ENCODE measurements around the gene HMGCS2.

HMGCS2 gene

DNA sequence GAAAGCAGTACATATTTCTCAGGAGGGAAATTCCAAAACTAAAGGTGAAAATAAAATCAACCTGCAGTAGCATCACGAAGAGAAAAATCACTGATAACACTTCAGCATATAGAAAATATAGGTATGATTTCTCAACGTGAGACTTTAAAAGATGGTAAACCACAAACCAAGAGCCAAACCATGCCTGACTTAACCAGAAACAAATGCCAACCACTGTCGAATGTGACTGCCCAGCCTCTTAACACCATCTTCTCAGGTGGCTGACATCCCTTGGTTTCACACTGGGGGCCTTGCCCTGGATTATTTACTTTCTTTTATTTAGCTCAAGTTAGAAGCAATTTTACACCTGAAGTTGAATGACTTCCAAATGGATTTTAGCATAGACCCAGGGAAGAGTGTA, 10.1 kb downstream of the HMGCS2 start:
- no peak for DNase-seq (ENCODE audit: low read depth)

DNA sequence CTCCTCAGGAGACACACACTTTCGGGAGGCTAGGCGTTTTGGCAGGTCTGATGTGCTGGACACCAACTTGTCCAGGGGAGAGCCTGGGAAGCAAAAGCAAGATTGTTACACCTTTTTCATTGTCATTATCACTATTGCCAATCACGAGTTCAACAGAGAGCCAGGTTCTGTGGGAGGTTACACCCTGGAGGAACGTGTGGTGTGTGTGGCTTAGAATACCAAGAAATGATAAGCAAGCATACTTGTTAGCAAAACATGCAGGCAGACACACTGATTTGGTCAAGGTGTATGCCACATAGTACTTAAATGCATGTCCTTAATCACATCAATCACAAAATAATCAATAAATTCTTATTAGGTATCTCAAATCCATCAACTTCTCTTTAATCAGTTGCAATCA, 16.1 kb downstream of the HMGCS2 start:
- no peak for DNase-seq (ENCODE audit: low read depth)

DNA sequence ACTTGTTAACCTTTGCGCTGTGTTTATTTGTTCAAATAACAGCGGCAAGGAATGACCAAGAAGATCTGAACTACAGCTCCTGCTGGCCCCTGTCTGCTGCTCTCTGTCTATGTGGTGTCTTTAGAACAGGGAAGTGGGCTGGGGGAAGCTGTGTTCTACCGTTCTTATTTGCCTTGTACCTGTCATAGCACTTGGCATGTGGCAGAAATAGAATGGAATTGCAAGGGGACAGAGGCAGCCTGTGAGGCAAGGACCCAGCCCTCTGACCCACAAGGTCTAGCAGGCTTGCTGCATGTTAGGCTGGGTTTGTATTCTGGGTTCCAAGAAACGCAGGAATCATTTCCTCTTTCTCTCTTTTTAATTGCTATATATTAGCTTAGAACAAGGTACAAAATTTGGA, 20.7 kb downstream of the HMGCS2 start:
- no peak for DNase-seq (ENCODE audit: low read depth)

DNA sequence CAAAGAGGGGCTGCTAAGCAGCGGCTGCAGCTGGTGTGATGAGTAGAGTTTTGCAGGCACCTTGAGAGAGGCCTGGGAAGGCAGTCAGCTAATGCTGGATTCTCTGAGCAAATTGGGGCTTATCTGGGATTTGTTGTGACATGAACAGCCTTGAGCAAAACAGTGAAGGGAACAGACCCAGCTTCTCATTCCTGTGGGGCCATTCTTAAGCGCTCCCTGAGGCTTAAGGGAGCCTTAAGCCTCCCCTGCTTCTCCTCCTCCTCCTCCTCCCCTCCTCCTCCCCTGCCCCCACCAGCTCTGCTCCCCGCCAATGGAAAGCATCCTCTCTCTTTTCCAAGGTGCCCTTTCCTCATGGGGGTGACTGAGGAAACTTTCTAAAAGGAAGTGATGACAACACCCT, 21.3 kb downstream of the HMGCS2 start:
- DNase-seq (ENCODE audit: low read depth) = no peak

GRCh38 chr1:119745034-119745433, 23.7 kb downstream of the HMGCS2 start:
- DNase-seq (ENCODE audit: low read depth) = no peak

- no peak for DNase-seq (ENCODE audit: low read depth)
These were observed 24.1 kb downstream of the HMGCS2 start for GRCh38 chr1:119744598-119744942.

DNA sequence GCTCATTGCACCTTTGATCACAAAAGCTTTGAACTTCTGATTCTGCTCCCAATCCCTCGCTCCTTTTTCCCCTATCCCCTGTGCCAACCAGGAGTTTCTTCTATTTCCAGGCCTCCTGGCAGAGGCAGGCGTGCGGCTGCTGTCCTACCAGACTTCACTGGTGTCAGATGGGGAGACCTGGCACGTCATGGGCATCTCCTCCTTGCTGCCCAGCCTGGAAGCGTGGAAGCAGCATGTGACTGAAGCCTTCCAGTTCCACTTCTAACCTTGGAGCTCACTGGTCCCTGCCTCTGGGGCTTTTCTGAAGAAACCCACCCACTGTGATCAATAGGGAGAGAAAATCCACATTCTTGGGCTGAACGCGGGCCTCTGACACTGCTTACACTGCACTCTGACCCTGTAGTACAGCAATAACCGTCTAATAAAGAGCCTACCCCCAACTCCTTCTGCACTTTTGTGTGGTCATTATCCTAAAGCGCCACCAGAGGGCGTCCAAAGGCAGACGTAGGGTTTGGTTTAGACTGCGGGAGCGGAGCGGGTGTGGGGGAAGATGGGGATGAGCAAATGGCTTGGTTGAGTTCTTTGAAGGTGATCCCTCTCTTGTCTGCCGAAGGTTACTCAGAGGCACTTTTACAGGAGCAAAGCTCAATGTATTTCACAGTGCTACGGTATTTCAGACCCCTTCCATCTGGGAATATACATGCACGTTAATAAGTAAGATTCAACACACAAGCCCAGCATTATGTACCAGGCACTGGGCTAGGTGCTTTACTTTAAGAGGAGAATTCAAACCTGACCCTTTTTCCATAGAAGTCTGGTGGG, 24.7 kb downstream of the HMGCS2 start:
- peak; percentile 28 for DNase-seq (ENCODE audit: low read depth)

DNA sequence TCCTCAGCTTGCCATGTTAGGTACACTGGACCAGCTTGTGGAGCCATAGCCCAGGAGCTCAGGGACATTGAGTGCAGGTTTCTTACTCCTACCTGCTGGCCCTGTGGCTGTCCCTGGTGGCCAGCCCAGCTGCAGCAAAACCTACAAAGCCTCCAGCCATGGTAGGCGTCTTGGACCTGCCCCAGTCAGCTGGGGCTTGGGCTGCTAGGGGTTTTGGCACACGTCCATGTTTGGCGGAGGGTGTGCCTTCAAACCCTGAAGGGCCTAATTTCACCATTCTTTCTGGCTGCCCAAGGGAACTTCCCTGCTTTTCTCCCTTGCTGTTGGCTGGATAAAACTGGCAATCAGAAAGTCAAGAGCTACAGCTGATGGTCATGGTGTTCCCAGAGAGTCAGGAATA, 25.4 kb downstream of the HMGCS2 start:
- no peak for DNase-seq (ENCODE audit: low read depth)

DNA sequence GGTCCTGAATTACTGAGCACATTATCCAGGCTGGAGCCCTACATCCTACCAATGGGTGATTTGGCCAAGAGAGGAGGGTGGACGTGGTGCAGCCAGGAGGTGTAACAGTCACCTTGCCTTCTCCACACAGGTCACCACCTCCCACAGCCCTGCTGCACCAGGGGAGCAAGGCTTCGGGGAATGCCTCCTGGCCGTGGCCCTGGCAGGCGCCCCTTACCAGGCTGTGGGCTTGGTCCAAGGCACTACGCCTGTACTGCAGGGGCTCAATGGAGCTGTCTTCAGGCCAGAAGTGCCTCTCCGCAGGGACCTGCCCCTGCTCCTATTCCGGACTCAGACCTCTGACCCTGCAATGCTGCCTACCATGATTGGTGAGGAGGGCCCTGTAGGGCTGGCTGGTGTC, 26.0 kb downstream of the HMGCS2 start:
- DNase-seq (ENCODE audit: low read depth) = no peak

DNA sequence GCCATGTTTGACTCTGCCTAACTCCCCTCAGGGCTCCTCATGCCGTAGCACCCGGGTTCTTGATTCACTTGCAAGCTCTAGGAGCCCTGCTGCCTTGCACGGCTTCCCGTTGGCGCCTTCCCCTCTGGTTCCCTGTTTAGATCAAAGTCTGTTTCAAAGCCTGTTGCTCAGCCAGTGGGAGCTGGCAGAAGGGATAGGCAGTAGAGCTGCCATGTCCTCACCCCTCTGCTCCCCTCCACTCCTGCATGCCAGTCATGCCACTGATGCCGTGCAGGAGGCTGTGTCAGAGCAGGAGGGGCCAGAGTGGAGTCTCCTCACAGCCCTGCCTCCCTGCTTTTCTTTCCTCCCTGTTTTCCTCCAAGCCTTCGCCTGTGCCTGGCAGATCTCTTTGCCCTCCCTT, 26.5 kb downstream of the HMGCS2 start:
- no peak for DNase-seq (ENCODE audit: low read depth)

DNA sequence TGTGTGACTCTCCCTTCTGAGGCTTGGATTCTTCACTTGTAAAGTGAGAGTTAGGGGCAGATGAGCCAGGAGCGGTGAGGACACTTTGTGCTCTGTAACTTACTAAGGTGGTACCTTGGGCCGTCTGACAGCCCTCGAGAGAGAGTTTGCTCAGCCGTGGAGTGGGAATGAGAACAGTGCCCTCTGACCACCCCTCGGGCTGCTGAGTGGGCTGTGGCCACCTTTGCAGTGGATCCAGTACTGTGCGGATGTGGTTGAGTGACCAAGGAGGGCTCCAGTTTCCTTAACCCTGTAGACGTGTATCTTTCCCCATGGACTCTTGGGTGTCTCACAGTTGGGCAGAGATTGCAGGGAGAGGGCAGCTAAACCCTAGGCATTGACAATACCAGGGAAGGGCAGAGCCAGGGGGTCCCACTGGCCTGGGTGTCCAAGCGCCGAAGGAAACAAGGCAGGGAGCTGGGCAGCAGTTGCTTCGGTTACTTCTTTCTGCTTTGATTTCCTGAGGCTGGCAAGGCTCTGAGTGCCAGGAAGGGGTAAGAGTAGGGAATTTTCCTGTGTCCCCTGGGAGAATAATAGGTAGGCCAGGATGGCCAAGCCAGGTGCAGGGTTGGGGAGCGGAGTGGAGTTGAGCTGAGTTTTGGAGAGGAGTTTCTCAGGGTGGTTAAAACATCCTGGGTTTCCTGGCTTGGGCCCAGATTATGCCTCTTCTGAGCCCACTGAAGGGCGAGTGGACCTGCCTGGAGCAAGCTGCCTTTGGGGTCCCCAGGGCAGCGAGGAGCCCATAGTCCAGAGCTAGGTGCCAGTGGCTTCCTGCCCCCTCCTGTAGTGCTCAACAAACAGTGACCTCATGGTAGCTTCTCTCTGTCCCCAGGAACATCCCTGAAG, 27.6 kb downstream of the HMGCS2 start:
- no peak for DNase-seq (ENCODE audit: low read depth)

- DNase-seq (ENCODE audit: low read depth) = no peak
These were observed 28.4 kb downstream of the HMGCS2 start for GRCh38 chr1:119740261-119740660.

- no peak for DNase-seq (ENCODE audit: low read depth)
These were observed 29.6 kb downstream of the HMGCS2 start for GRCh38 chr1:119739150-119739549.

GRCh38 chr1:119738100-119738720, 30.5 kb downstream of the HMGCS2 start:
- DNase-seq (ENCODE audit: low read depth) = no peak

DNA sequence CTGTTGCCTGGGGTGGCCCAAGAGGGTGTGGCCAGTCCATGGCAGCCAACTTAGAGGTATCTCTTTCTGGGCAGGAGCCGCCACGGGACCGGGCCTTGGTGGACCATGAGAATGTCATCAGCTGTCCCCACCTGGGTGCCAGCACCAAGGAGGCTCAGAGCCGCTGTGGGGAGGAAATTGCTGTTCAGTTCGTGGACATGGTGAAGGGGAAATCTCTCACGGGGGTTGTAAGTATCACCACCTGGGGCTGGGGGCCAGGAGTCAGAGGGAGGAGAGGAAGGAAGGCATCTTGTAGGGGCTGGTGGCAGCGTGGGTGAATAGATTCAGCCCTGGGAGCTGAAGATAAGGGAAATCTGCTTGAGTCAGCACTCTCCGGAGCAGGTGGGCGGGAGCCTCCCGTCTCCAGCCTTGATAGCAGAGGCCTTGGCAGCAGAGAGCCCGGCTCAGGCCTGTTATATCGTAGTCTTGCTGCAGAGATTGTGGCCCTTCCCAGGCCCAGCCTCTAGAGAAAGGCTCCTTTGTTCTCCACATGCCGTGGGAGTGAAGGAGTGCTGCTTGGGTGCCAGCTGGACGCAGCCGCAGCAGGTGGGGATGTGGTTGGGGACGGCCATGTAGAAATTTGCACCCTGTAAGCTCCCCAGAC, 31.5 kb downstream of the HMGCS2 start:
- no peak for DNase-seq (ENCODE audit: low read depth)

- no peak for DNase-seq (ENCODE audit: low read depth)
These were observed 32.1 kb downstream of the HMGCS2 start for GRCh38 chr1:119736649-119737039.

DNA sequence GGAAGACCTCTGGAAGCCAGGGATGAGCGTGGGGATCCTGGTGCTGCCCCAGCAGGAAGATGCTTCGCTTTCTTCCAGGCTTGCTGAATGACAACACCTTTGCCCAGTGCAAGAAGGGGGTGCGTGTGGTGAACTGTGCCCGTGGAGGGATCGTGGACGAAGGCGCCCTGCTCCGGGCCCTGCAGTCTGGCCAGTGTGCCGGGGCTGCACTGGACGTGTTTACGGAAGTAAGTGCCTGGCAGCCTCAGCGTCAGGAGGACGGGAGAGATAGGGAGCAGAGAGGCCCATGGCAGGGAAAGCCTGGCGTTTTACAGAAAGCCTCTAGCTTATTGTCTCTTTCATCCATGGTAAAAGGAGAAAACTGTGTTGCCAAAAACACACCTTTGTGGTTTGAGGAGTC, 33.5 kb downstream of the HMGCS2 start:
- DNase-seq (ENCODE audit: low read depth) = no peak

GRCh38 chr1:119733754-119734153, 35.0 kb downstream of the HMGCS2 start:
- DNase-seq (ENCODE audit: low read depth) = no peak

- DNase-seq (ENCODE audit: low read depth) = no peak
These were observed 36.1 kb downstream of the HMGCS2 start for GRCh38 chr1:119732465-119733168.

DNA sequence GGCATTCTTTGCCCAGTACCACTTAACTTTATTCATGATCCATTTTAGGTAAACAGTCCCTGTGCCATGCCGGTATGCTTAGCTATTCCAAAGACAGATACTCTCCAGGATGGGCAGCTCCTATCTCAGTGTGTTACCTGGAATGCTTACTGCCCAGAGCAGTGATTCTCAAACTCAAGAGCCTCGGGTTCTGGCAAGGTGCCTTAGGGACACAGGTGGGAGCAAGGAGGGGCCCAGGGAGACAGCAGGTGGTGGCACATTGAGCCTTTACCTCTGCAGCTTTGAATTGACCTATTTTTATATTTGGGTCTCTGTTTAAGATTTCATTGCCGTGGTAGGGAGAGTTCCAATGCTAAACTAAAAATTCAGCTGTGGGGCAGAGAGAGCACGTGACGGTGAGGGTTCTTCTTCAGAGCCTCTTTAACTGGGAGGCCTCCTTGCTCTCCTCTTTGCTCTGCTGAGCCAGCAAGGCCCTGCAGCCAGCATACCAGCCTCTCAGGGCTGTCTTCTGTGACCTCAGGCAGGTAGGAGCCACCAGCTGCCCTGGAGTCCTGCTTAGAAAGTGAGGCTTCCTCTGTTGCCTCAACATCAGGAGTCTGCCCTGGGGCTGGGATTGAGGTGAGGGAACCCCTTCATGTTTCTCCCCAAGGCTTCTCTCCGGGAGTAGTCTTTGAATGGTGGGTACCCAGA, 36.8 kb downstream of the HMGCS2 start:
- DNase-seq (ENCODE audit: low read depth) = no peak

GRCh38 chr1:119731060-119731459, 37.6 kb downstream of the HMGCS2 start:
- DNase-seq (ENCODE audit: low read depth) = no peak

All from HS-5 (cell line).